GM19043 (cell line): ENCODE data around the gene TNFSF13.

Source experiments
- ATAC-seq: cut with Tn5 transposase; IDR thresholded peaks from one replicate; pipeline ENCODE4 v1.9.1; 2021; ENCODE audit warnings: low read depth; ENCODE audit not compliant: unreplicated experiment

TNFSF13 gene

GRCh38 chr17:7573324-7574080 is 15.0 kb downstream of the TNFSF13 start:
- ATAC-seq: no peak

- ATAC-seq: no peak
Observed at GRCh38 chr17:7574176-7574953, 15.8 kb downstream of the TNFSF13 start.

GRCh38 chr17:7575481-7575883 is 16.9 kb downstream of the TNFSF13 start:
- no peak for ATAC-seq

DNA sequence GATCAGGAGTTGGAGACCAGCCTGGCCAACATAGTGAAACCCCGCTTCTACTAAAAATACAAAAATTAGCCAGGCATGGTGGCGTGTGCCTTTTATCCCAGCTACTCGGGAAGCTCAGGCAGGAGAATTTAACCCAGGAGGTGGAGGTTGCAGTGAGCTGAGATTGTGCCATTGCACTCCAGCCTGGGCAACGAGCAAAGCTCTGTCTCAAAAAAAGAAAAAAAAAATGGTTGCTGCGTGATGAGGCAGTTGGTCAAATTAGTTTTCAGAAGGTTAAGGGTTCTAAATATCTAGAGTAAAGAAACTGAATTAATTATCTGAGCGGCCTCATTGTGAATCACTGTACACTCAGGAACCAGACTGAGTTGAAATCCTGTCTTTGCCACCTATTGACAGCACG is 17.4 kb downstream of the TNFSF13 start:
- no peak for ATAC-seq

GRCh38 chr17:7576432-7576937 is 17.9 kb downstream of the TNFSF13 start:
- ATAC-seq: no peak

GRCh38 chr17:7577327-7578199 is 19.0 kb downstream of the TNFSF13 start:
- no peak for ATAC-seq

DNA sequence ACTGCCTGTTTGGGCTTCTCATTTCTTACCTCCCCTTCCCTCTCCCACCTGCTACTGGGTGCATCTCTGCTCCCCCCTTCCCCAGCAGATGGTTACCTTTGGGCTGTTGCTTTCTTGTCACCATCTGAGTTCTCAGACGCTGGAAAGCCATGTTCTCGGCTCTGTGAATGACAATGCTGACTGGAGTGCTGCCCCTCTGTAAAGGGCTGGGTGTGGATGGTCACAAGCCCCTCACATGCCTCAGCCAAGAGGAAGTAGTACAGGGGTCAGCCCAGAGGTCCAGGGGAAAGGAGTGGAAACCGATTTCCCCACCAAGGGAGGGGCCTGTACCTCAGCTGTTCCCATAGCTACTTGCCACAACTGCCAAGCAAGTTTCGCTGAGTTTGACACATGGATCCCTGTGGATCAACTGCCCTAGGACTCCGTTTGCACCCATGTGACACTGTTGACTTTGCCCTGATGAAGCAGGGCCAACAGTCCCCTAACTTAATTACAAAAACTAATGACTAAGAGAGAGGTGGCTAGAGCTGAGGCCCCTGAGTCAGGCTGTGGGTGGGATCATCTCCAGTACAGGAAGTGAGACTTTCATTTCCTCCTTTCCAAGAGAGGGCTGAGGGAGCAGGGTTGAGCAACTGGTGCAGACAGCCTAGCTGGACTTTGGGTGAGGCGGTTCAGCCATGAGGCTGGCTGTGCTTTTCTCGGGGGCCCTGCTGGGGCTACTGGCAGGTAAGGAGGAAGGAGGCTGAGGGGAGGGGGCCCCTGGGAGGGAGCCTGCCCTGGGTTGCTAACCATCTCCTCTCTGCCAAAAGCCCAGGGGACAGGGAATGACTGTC is 20.7 kb downstream of the TNFSF13 start, which contains the start of gene CD68:
TSS of gene CD68 (plus strand) at position 638 of the 833 bp plus-strand sequence. CDS start at position 678, 40 bp downstream.
- no peak for ATAC-seq

DNA sequence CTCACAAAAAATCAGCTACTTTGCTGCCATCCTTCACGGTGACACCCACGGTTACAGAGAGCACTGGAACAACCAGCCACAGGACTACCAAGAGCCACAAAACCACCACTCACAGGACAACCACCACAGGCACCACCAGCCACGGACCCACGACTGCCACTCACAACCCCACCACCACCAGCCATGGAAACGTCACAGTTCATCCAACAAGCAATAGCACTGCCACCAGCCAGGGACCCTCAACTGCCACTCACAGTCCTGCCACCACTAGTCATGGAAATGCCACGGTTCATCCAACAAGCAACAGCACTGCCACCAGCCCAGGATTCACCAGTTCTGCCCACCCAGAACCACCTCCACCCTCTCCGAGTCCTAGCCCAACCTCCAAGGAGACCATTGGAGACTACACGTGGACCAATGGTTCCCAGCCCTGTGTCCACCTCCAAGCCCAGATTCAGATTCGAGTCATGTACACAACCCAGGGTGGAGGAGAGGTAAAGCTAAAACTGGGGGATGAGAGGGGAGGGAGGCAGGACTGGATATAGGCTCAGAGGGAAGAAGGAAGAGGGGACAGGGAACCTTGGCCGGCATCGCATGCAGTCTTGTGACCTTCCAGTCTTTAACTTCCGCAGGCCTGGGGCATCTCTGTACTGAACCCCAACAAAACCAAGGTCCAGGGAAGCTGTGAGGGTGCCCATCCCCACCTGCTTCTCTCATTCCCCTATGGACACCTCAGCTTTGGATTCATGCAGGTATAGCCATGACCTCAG is 21.5 kb downstream of the TNFSF13 start:
- no peak for ATAC-seq

- ATAC-seq: no peak
Observed at GRCh38 chr17:7580604-7581575, 22.3 kb downstream of the TNFSF13 start.

GRCh38 chr17:7582396-7583252 is 24.1 kb downstream of the TNFSF13 start:
- no peak for ATAC-seq

DNA sequence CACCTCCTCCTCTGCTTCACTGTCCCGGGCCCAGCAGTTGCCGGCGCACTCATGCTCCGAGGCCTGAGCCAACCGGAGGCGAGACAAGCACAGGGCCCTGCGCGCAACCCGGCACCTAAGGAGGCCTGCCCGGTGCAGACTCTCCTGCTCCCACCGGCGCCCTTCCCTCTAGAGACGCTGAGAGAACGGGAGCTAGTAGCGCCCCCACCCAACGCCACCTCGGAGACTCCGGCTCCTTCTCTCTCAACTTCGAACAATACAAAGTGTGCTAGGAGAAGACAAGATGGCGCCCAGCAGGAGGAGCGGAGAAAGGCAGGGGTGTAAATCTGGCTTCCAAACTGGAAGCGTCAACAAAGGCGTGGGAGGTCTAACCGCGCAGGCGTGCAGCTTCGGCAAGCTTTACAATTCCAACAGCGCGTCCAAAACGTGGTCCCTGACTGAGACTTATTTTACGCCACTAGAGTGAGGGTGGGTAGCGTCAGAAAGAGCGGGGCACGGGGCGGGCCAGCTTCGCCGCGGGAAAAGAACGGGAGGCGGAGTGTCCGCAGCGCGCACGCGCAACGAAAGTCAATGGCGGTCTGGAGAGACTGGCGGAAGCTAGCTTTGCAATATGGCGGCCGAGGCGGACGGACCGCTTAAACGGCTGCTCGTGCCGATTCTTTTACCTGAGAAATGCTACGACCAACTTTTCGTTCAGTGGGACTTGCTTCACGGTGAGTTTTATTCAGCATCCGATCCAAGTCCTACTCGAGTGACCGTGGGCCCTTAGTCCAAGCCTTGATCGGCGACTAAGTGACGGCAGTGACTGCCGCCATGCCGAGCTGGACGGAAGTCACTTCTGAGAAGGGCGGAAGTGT is 24.9 kb downstream of the TNFSF13 start, which contains the start of gene MPDU1:
TSS of gene MPDU1 (plus strand) at position 600 of the 857 bp plus-strand sequence. CDS start at position 611, 11 bp downstream.
- ATAC-seq: peak; percentile 54

DNA sequence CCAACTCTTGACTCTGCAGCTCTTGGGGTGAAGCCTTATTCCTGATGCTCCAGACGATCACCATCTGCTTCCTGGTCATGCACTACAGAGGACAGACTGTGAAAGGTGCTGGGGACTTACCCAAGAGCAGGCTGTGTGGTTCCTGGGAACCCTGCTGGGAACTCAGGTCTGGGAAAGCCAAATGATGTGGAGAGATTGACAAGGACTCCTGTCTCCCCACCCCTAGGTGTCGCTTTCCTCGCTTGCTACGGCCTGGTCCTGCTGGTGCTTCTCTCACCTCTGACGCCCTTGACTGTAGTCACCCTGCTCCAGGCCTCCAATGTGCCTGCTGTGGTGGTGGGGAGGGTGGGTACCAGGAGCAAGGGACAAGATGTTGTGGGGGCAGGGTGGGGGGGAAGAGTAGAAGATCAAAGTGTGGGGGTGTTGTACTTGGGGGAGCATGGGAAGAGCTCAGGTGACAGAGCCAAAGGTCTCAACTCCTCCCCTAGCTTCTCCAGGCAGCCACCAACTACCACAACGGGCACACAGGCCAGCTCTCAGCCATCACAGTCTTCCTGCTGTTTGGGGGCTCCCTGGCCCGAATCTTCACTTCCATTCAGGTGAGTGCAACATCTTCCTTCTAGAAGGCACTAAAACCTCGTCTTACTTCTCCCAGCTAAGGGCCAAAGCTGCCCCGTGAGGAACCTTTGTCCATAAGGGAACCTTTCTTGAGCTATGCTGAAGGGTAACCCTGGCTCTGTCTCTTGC is 28.3 kb downstream of the TNFSF13 start:
- ATAC-seq: no peak

GRCh38 chr17:7587420-7588151 is 29.0 kb downstream of the TNFSF13 start:
- ATAC-seq: no peak

- no peak for ATAC-seq
Observed at GRCh38 chr17:7588553-7589203, 30.1 kb downstream of the TNFSF13 start.
